ENCODE measurements around the gene NOC3L.

DNA sequence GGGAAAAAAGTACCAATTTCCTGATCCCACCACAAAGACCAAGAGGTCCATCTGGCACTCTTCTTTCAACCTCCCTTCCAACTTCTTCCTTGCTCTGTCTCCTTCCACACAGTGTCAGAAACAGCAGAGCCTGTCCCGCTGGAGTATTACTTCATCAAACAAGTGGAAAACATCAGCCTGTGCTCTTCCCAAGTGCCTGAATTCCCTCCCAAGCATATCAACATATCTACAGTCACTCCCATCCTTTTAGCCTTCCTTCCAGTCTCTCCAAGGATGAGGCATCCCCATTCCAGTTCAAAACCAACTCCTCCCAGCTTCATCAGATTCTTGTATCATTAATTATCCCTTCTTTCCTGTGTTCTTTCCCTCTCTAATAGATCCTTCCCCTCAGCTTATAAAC is 1.7 kb upstream of the NOC3L start:
- TF ChIP-seq, protein P1, sequence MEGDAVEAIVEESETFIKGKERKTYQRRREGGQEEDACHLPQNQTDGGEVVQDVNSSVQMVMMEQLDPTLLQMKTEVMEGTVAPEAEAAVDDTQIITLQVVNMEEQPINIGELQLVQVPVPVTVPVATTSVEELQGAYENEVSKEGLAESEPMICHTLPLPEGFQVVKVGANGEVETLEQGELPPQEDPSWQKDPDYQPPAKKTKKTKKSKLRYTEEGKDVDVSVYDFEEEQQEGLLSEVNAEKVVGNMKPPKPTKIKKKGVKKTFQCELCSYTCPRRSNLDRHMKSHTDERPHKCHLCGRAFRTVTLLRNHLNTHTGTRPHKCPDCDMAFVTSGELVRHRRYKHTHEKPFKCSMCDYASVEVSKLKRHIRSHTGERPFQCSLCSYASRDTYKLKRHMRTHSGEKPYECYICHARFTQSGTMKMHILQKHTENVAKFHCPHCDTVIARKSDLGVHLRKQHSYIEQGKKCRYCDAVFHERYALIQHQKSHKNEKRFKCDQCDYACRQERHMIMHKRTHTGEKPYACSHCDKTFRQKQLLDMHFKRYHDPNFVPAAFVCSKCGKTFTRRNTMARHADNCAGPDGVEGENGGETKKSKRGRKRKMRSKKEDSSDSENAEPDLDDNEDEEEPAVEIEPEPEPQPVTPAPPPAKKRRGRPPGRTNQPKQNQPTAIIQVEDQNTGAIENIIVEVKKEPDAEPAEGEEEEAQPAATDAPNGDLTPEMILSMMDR (IDR thresholded peaks at IDR 0.05 in 4 of 5, conservative IDR thresholded peaks at IDR 0.05 in 1 of 5), result no peak
- TF ChIP-seq POLR2A (IDR thresholded peaks at IDR 0.05), result no peak
